IgD-negative memory B cell (primary cell): ENCODE data around the gene FGF9. TPM values are rescaled to one million over a fixed set of nuclear protein-coding genes. Genes with fewer than 3 reads are reported as not detected.

Experiments
- H3K27ac Mint-ChIP-seq, 3 donors: one replicate each; pipeline ENCODE4 v1.8.0; 2020 to 2022; ENCODE audit warnings: mild to moderate bottlenecking in 3 of 3, mixed read lengths in 3 of 3, moderate library complexity in 1 of 3
- H3K27me3 Mint-ChIP-seq: one replicate; pipeline ENCODE4 v1.8.0; 2021; ENCODE audit warnings: mixed read lengths
- H3K36me3 Mint-ChIP-seq: one replicate; pipeline ENCODE4 v1.8.0; 2020; ENCODE audit warnings: mild to moderate bottlenecking, mixed read lengths
- H3K4me1 Mint-ChIP-seq, 3 donors: one replicate each; pipeline ENCODE4 v1.8.0; 2020 to 2022; ENCODE audit warnings: mixed read lengths in 3 of 3, mild to moderate bottlenecking in 1 of 3
- H3K4me3 Mint-ChIP-seq, 4 donors: one replicate each; pipeline ENCODE4 v1.8.0; 2020 to 2022; ENCODE audit warnings: mild to moderate bottlenecking in 4 of 4, mixed read lengths in 4 of 4, moderate library complexity in 3 of 4
- H3K9me3 Mint-ChIP-seq, 3 donors: one replicate each; pipeline ENCODE4 v1.8.0; 2020 to 2021; ENCODE audit warnings: mixed read lengths in 3 of 3, mild to moderate bottlenecking in 1 of 3
- polyA plus RNA-seq: library from polyadenylated mRNA; unstranded; fragments of 300-500 nt; fragmentation: Illumina TruSeq; gene quantifications from one replicate; pipeline ENCODE4 v1.2.3, GENCODE V29; 2021

The FGF9 gene
- polyA plus RNA-seq, 1 donor from 2014 or later: 3.6 TPM

GRCh38 chr13:21685485-21686064 lies 14.7 kb downstream of the FGF9 start:
- Mint-ChIP-seq H3K4me1 (peaks cover 2 to 7% (median 4%) of the 10 kb centered on the region in 3 donors), H3K9me3 (peaks cover 0 to 2% (median 0%) of the 10 kb centered on the region in 3 donors), H3K36me3 (peaks cover 7% of the 10 kb centered on the region), H3K27ac (no peak overlapping the region), H3K4me3 (no peak overlapping the region), H3K27me3 (no peaks in the 10 kb centered on the region)

GRCh38 chr13:21686751-21687391 lies 16.0 kb downstream of the FGF9 start:
- Mint-ChIP-seq H3K27me3 (no peaks in the 10 kb centered on the region), H3K36me3 (peaks cover 7% of the 10 kb centered on the region), H3K4me1 (peaks cover 8 to 16% (median 9%) of the 10 kb centered on the region in 3 donors), H3K4me3 (no peak overlapping the region), H3K9me3 (peaks cover 0 to 2% (median 0%) of the 10 kb centered on the region in 3 donors), H3K27ac (no peak overlapping the region)

DNA sequence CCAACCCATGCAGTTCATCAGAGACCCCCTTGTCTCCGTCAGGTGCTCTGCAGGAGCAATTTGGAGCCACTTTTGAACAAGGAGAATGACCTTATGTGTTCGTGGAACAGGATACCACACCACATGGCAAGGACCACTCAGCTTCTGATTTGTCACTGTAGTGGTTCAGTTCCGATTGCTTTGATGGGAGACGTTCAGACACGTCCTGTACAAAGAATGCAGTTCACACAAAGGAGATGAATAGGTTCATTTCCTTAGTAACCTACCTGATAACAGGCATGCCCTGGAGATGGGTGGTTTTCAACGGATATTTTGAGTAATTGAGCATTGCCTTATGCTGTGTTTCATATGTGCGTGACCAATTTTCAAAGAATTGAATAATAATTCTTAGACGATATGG lies 17.2 kb downstream of the FGF9 start:
- H3K27me3 Mint-ChIP-seq: peaks cover 2% of the 10 kb centered on the region
- H3K36me3 Mint-ChIP-seq: peaks cover 7% of the 10 kb centered on the region

GRCh38 chr13:21689097-21689496 lies 18.2 kb downstream of the FGF9 start:
- Mint-ChIP-seq H3K4me1 (peaks cover 8 to 15% (median 9%) of the 10 kb centered on the region in 3 donors), H3K27me3 (peaks cover 2% of the 10 kb centered on the region), H3K9me3 (peaks cover 0 to 2% (median 0%) of the 10 kb centered on the region in 3 donors), H3K36me3 (peaks cover 2% of the 10 kb centered on the region), H3K27ac (no peak overlapping the region), H3K4me3 (no peak overlapping the region)

More for the DNA sequence above, 17.2 kb downstream of the FGF9 start:
- Mint-ChIP-seq H3K4me3 (no peak overlapping the region), H3K4me1 (peaks cover 8 to 16% (median 9%) of the 10 kb centered on the region in 3 donors), H3K27ac (no peak overlapping the region), H3K9me3 (peaks cover 0 to 2% (median 0%) of the 10 kb centered on the region in 3 donors)

DNA sequence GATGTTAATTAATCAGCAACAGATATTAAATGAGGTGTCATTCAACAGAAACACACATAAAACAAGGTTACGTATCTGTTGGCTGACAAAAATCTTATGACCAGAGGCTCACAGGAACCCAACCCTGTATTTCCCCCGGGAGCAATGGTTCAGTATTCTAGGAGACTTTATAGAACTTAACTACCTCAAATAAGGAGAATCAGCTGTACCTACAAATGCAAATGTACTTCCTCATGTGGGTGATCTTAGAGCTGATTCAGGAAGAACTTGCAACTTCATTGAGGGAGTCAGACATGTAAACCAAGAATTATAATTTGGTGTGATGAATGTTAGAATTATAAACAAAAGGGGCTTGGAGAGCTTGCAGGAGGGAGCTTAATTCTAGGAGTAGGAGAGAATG lies 20.1 kb downstream of the FGF9 start:
- H3K27ac Mint-ChIP-seq: no peak overlapping the region
- H3K4me3 Mint-ChIP-seq: peak overlapping the region in 1 of 4 donors; percentile 46
- H3K4me1 Mint-ChIP-seq: peaks cover 5 to 15% (median 6%) of the 10 kb centered on the region in 3 donors
- peaks cover 2% of the 10 kb centered on the region for H3K27me3 Mint-ChIP-seq
- H3K9me3 Mint-ChIP-seq: peaks cover 0 to 2% (median 0%) of the 10 kb centered on the region in 3 donors
- peaks cover 2% of the 10 kb centered on the region for H3K36me3 Mint-ChIP-seq

DNA sequence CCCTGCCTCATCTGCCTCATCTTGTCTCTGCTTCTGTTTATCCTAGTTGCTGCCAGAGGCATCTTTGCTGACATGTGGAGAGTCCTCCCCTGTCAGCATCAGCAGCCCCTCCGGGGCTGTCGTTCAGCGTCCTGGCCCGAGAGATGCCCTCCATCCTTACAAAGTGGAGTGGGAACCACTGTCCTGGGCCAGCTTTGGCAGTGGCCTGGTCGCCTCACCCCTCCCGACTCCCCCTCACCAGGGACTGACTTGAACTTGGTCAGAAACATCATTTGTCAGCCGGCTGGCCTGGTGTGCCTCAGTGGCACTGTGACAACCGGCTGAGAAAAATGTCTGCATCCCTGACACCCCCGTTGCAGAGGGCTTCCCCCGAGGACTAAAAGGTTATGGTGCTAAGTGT lies 20.6 kb downstream of the FGF9 start:
- no peak overlapping the region for H3K27ac Mint-ChIP-seq
- H3K4me3 Mint-ChIP-seq: peak overlapping the region in 1 of 4 donors; percentile 53
- peaks cover 2% of the 10 kb centered on the region for H3K36me3 Mint-ChIP-seq
- H3K9me3 Mint-ChIP-seq: peaks cover 0 to 2% (median 0%) of the 10 kb centered on the region in 3 donors
- peaks cover 5 to 15% (median 6%) of the 10 kb centered on the region in 3 donors for H3K4me1 Mint-ChIP-seq
- H3K27me3 Mint-ChIP-seq: peaks cover 2% of the 10 kb centered on the region

GRCh38 chr13:21691928-21692327 lies 21.1 kb downstream of the FGF9 start:
- H3K27me3 Mint-ChIP-seq: peaks cover 2% of the 10 kb centered on the region
- peaks cover 2% of the 10 kb centered on the region for H3K36me3 Mint-ChIP-seq
- H3K9me3 Mint-ChIP-seq: peaks cover 0 to 2% (median 0%) of the 10 kb centered on the region in 3 donors
- H3K27ac Mint-ChIP-seq: no peak overlapping the region
- H3K4me1 Mint-ChIP-seq: peaks cover 5 to 14% (median 6%) of the 10 kb centered on the region in 3 donors
- H3K4me3 Mint-ChIP-seq: peak overlapping the region in 1 of 4 donors; percentile 53

GRCh38 chr13:21694831-21695230 lies 24.0 kb downstream of the FGF9 start:
- H3K4me3 Mint-ChIP-seq: no peak overlapping the region
- no peak overlapping the region for H3K27ac Mint-ChIP-seq
- H3K4me1 Mint-ChIP-seq: peaks cover 5 to 16% (median 6%) of the 10 kb centered on the region in 3 donors
- peaks cover 2% of the 10 kb centered on the region for H3K27me3 Mint-ChIP-seq
- H3K9me3 Mint-ChIP-seq: peaks cover 0 to 2% (median 0%) of the 10 kb centered on the region in 3 donors
- H3K36me3 Mint-ChIP-seq: peaks cover 2% of the 10 kb centered on the region

DNA sequence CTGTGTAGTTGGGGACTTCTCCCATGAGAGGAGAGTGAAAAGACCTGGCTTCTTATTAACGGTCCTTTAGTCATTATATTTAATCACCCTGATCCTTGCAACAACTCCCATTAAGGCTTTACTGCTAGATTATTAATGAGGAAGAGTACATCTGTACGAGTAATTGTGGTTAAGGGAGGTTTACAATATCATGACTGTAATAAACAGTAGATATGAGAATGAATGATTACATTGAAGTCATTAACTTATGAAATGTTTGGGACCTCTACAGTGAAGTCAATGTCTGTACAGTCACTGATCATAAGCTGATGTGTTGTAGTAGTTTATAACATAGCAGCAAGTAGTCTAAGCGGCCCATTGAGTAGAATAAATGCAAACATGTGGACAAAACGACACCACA lies 24.7 kb downstream of the FGF9 start:
- H3K4me3 Mint-ChIP-seq: no peak overlapping the region
- peaks cover 3% of the 10 kb centered on the region for H3K27me3 Mint-ChIP-seq
- peaks cover 5 to 12% (median 6%) of the 10 kb centered on the region in 3 donors for H3K4me1 Mint-ChIP-seq
- no peak overlapping the region for H3K27ac Mint-ChIP-seq
- no peaks in the 10 kb centered on the region for H3K9me3 Mint-ChIP-seq
- H3K36me3 Mint-ChIP-seq: no peaks in the 10 kb centered on the region

- H3K36me3 Mint-ChIP-seq: no peaks in the 10 kb centered on the region
- H3K4me3 Mint-ChIP-seq: no peak overlapping the region
- peak overlapping the region in 1 of 3 donors; percentile 11 for H3K27ac Mint-ChIP-seq
- H3K27me3 Mint-ChIP-seq: peaks cover 6% of the 10 kb centered on the region
- no peaks in the 10 kb centered on the region for H3K9me3 Mint-ChIP-seq
- peaks cover 0 to 2% (median 0%) of the 10 kb centered on the region in 3 donors for H3K4me1 Mint-ChIP-seq
Measured at GRCh38 chr13:21696865-21697448, 26.1 kb downstream of the FGF9 start.

- no peaks in the 10 kb centered on the region for H3K9me3 Mint-ChIP-seq
Measured at GRCh38 chr13:21698817-21699679, 28.2 kb downstream of the FGF9 start.

DNA sequence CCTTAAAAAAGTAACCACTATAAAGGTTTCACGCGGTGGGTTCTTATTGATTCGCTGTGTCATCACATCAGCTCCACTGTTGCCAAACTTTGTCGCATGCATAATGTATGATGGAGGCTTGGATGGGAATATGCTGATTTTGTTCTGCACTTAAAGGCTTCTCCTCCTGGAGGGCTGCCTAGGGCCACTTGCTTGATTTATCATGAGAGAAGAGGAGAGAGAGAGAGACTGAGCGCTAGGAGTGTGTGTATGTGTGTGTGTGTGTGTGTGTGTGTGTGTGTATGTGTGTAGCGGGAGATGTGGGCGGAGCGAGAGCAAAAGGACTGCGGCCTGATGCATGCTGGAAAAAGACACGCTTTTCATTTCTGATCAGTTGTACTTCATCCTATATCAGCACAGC lies 30.6 kb downstream of the FGF9 start:
- Mint-ChIP-seq H3K9me3 (no peaks in the 10 kb centered on the region), H3K4me1 (peaks cover 0 to 2% (median 0%) of the 10 kb centered on the region in 3 donors), H3K36me3 (no peaks in the 10 kb centered on the region)

More at GRCh38 chr13:21698817-21699679, 28.2 kb downstream of the FGF9 start:
- Mint-ChIP-seq H3K36me3 (no peaks in the 10 kb centered on the region), H3K27me3 (peaks cover 4% of the 10 kb centered on the region), H3K27ac (no peak overlapping the region), H3K4me3 (no peak overlapping the region), H3K4me1 (peaks cover 0 to 2% (median 0%) of the 10 kb centered on the region in 3 donors)

DNA sequence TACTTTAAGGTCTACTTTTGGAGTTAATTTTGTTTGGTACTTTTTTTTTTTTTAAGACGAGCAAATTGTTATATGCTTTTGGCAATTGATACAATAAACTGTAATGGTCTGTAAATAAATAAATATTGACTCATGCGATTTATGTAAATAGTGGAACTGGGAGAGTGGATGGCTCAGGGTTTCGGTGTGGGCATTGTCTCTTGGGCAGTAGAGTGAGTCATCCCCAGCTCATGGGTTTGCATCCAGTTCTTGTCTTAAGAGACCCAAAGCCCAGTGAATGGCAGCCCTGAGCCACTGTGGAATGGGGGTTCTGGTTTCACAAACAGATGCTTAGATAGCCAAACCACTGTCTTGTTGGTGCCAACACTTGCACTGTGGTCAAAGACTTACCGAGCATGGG lies 33.0 kb downstream of the FGF9 start:
- H3K27me3 Mint-ChIP-seq: peaks cover 6% of the 10 kb centered on the region

More for the DNA sequence above, 30.6 kb downstream of the FGF9 start:
- H3K4me3 Mint-ChIP-seq: peak overlapping the region in 1 of 4 donors; percentile 83
- H3K27me3 Mint-ChIP-seq: peaks cover 6% of the 10 kb centered on the region
- H3K27ac Mint-ChIP-seq: no peak overlapping the region

DNA sequence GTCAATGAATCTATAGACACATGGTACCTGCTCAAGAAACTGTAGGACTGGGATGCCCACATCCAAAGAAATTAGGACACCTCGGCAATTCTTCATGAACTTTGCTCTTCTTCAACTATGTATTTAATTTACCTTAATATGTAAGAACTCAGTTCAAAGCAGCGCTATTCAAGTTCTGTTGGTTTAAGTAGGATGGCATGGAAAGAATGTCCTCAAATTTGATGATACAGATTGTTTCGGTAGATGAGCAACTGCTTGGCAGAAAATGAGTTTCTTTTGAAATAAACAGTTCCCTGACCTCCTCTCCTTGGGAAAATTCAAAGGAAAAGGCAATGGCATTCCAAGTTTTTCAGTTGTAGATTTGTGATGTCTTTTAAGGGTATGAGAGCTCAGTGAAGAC lies 36.7 kb downstream of the FGF9 start:
- Mint-ChIP-seq H3K9me3 (peaks cover 6 to 11% (median 6%) of the 10 kb centered on the region in 3 donors), H3K4me1 (no peaks in the 10 kb centered on the region), H3K4me3 (no peak overlapping the region), H3K27me3 (peaks cover 4% of the 10 kb centered on the region), H3K36me3 (peaks cover 3% of the 10 kb centered on the region), H3K27ac (no peak overlapping the region)

More for the DNA sequence above, 33.0 kb downstream of the FGF9 start:
- no peak overlapping the region for H3K4me3 Mint-ChIP-seq
- no peak overlapping the region for H3K27ac Mint-ChIP-seq
- H3K9me3 Mint-ChIP-seq: no peaks in the 10 kb centered on the region
- H3K4me1 Mint-ChIP-seq: peaks cover 0 to under 1% (median 0%) of the 10 kb centered on the region in 3 donors
- H3K36me3 Mint-ChIP-seq: no peaks in the 10 kb centered on the region
